ENCODE results near the gene TPCN2. TPM values are rescaled to one million over a fixed set of nuclear protein-coding genes. Genes with fewer than 3 reads are reported as not detected.

TPCN2 gene
- total RNA-seq, 1 donor from 2014 or later: 19.1 TPM

DNA sequence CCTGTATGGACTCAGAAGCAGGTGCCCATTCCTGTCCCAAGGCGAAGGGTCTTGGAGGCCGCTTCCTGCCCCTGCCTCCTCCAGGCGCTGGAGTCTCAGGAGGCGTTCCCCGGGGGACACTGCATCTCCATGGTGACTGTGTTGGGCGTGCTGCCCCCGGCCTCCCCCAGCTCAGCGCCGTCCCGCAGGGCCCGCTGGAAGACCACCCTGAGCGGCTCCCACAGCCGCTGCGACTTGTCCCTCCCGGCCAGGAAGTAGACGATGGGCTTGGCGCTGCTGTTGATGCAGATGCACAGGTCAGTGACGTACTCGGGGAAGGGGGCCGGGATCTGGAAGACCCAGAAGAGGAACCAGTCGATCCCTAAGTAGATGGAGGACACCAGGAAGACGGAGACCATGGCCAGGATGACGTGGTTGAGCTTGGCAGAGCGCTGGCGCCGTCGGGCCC, 43.5 kb upstream of the TPCN2 start:
- no peaks in the 10 kb centered on the region for H3K4me1 Mint-ChIP-seq (ENCODE audit: low read depth)
- intact Hi-C loops (cut with micrococcal nuclease): no loop called here
- peaks cover 4% of the 10 kb centered on the region for H3K27me3 Mint-ChIP-seq (ENCODE audit: low read depth)
- no peak overlapping the region for H3K4me3 Mint-ChIP-seq (ENCODE audit: low read depth)
- no peaks in the 10 kb centered on the region for H3K36me3 Mint-ChIP-seq (ENCODE audit: low read depth)
- no peak overlapping the region for H3K27ac Mint-ChIP-seq
- no peaks in the 10 kb centered on the region for H3K9me3 Mint-ChIP-seq
- no peak for DNase-seq (ENCODE audit: low spot score)

DNA sequence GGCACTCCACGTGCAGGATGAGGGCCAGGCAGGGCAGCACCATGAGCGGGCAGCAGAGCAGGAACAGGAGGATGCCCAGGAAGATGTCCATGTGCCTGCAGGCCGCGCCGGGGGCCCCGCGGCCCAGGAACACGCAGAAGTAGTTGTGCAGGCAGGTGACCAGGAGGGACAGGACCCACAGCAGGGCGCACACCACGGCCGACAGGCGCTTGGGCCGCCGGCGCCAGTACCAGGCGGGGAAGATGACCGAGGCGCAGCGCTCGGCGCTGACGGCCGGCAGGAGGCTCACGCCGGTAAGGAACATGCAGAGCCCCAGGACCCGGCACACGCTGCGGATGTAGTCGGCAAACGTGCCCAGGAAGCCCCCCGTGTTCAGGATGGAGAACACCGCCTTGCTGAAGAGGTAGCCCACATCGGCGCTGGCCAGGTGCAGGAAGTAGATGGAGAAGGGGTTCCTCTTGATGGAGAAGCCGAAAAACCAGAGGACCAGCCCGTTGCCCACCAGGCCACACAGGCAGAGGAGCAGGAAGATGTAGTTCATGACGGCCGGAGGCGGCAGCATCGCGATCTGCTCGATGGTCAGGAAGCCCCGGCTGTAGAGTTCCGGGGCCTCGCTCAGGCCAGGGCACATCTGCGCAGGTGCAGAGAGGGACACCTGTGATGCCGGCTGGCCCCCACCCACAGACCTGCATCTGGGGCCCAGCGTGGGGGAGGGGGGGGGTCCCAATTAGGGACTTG, 42.9 kb upstream of the TPCN2 start:
- H3K4me1 Mint-ChIP-seq (ENCODE audit: low read depth): no peaks in the 10 kb centered on the region
- peaks cover 4% of the 10 kb centered on the region for H3K27me3 Mint-ChIP-seq (ENCODE audit: low read depth)
- no peak overlapping the region for H3K4me3 Mint-ChIP-seq (ENCODE audit: low read depth)
- intact Hi-C loops (cut with micrococcal nuclease): no loop called here
- H3K27ac Mint-ChIP-seq: no peak overlapping the region
- no peaks in the 10 kb centered on the region for H3K36me3 Mint-ChIP-seq (ENCODE audit: low read depth)
- H3K9me3 Mint-ChIP-seq: no peaks in the 10 kb centered on the region
- DNase-seq (ENCODE audit: low spot score): no peak

DNA sequence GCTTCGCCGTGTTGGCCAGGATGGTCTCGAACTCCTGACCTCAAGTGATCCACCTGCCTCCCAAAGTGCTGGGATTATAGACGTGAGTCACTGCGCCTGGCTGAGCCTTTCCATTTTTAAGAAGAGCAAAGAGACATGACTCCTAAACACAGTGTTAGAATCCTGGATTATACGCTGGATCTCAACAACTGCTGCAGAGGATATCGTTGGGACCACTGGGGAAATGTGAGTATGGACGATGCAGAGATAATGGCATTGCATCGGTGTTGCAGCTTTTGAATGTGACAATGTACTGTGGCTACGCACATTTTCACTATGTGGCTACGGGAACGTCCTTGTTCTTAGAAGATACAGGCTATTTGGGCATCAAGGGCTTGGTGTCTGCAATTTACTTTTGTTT, 41.9 kb upstream of the TPCN2 start:
- Mint-ChIP-seq H3K4me3 (ENCODE audit: low read depth) (no peak overlapping the region), H3K36me3 (ENCODE audit: low read depth) (no peaks in the 10 kb centered on the region), H3K4me1 (ENCODE audit: low read depth) (no peaks in the 10 kb centered on the region), H3K27me3 (ENCODE audit: low read depth) (peaks cover 9% of the 10 kb centered on the region), H3K9me3 (no peaks in the 10 kb centered on the region), H3K27ac (no peak overlapping the region)
- intact Hi-C loops (cut with micrococcal nuclease): no loop called here
- no peak for DNase-seq (ENCODE audit: low spot score)

DNA sequence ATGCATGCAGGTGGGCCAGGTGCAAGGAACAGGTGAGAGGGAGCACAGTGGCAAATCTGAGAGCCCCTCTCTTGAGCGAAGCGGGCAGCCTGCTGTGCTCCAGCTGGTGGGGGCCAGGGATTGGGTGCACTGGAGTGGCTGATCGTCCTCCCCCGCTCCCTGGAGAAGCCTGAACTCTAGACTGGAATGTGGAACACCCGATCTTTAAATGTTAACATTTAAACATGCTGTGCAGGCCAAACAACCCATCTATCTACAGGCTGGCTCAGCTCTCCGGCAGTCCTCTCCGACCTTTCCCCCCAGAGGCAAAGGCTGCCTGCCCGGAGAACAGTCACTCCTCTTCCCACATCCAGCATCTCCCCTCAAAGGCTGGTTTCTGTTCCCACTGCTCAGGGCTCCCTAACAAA, 40.8 kb upstream of the TPCN2 start:
- H3K27ac Mint-ChIP-seq: no peak overlapping the region
- no peak for DNase-seq (ENCODE audit: low spot score)
- peaks cover 17% of the 10 kb centered on the region for H3K27me3 Mint-ChIP-seq (ENCODE audit: low read depth)
- intact Hi-C loops (cut with micrococcal nuclease): no loop called here
- no peaks in the 10 kb centered on the region for H3K36me3 Mint-ChIP-seq (ENCODE audit: low read depth)
- no peaks in the 10 kb centered on the region for H3K4me1 Mint-ChIP-seq (ENCODE audit: low read depth)
- H3K4me3 Mint-ChIP-seq (ENCODE audit: low read depth): no peak overlapping the region
- no peaks in the 10 kb centered on the region for H3K9me3 Mint-ChIP-seq

DNA sequence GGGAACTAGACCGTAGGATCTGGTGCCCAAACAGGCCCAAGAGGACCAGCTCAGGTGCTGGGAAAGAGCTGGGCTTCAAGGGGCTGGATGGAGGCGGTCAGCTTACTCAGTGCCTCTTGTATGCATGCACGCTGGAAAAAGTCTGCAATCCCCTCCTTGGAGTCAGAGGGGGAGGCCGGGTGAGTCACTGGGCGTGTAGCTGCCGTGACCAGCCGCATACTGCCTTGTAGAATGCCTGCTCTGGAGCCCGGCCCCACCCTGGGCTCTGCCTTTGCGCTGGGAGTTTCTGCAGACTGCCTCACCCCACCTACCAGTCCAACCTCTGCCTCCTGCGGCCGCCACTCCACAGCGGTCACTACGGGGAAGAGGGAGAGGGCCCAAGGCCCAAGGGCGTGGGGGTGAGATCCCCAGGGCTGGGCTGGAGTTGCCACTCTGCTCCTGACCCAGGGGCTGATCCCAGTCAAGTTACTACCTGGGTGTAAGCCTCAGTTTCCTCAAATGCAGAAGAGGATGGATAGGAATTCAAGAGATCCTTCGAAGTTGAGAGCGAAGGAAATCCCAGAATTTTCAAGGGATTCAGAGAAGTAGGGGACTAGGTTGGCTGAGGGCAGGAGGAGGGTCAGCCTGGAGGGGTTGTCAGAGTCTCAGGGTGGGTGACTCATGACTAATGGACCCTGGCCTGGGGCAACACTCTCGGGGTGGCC, 39.8 kb upstream of the TPCN2 start:
- Mint-ChIP-seq H3K36me3 (ENCODE audit: low read depth) (no peaks in the 10 kb centered on the region), H3K4me3 (ENCODE audit: low read depth) (no peak overlapping the region), H3K4me1 (ENCODE audit: low read depth) (no peaks in the 10 kb centered on the region), H3K27ac (no peak overlapping the region), H3K27me3 (ENCODE audit: low read depth) (peaks cover 17% of the 10 kb centered on the region), H3K9me3 (no peaks in the 10 kb centered on the region)
- DNase-seq (ENCODE audit: low spot score): no peak
- intact Hi-C loops (cut with micrococcal nuclease): no loop called here

DNA sequence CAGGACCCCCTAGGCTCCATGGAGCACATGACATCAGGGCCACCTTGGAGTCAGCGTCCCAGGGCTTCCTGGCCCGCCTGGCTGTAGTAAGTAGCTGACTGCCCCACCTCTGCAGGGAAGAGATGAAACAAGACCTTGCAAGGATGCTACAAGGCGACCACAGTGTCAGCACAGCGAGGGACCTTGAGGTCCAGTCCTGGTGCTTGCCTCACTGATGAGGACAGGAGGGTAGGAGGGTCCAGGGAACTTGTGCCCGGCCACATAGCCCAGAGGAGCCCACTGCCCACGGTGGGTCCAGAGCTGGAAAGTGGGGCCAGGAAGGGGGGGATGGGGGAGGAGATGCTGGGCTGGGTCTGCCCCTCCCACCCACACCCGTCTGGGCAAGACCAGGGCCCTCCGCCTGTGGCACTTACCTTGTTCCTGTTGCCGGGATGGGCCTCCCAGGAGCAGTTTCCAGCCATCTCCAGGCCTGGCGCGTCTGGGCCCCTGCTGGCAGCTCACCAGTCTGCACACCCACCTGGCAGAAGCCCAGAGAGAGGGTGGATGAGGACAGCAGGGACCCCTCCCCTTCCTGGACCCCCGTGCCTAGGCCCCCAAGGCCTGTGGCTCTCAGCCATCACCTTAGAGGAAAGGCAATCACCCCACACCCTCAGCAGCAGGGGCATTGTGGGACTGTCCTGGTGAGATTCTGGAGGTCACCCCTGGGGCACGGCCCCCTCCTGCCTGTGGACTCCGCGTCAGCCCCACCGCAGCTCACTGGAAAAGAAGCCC, 39.1 kb upstream of the TPCN2 start:
- H3K36me3 Mint-ChIP-seq (ENCODE audit: low read depth): no peaks in the 10 kb centered on the region
- H3K27ac Mint-ChIP-seq: no peak overlapping the region
- H3K4me1 Mint-ChIP-seq (ENCODE audit: low read depth): no peaks in the 10 kb centered on the region
- DNase-seq (ENCODE audit: low spot score): no peak
- H3K4me3 Mint-ChIP-seq (ENCODE audit: low read depth): no peak overlapping the region
- intact Hi-C loops (cut with micrococcal nuclease): no loop called here
- peaks cover 24% of the 10 kb centered on the region for H3K27me3 Mint-ChIP-seq (ENCODE audit: low read depth)
- H3K9me3 Mint-ChIP-seq: no peaks in the 10 kb centered on the region

DNA sequence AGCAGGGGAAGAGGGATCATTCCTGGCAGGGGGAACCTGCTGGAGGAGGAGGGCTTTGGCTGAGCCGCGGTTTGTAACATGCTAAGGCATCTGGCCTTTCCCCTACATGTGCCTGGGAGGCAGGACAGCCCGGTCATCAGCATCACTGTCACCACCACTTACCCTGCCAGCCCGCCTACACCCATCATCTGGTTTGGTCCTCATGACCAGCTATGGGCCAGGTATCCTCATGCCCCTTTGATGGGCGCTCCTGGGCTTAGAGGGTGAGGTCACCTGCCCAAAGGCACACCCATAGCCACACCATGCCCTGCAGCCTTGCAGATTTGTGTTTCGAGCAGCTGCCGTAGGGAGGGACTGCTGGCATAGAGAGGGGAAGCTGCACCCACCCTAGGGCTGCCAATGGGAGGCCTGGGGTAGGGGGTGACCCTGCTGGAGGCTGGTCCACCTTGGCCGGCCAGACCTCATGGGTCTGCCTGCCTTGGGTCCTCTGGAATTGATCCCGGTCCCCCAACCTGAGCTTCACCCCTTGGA, 38.3 kb upstream of the TPCN2 start:
- H3K9me3 Mint-ChIP-seq: no peaks in the 10 kb centered on the region
- H3K36me3 Mint-ChIP-seq (ENCODE audit: low read depth): no peaks in the 10 kb centered on the region
- no peaks in the 10 kb centered on the region for H3K4me1 Mint-ChIP-seq (ENCODE audit: low read depth)
- no peak for DNase-seq (ENCODE audit: low spot score)
- peaks cover 27% of the 10 kb centered on the region for H3K27me3 Mint-ChIP-seq (ENCODE audit: low read depth)
- H3K27ac Mint-ChIP-seq: no peak overlapping the region
- no peak overlapping the region for H3K4me3 Mint-ChIP-seq (ENCODE audit: low read depth)
- intact Hi-C loops (cut with micrococcal nuclease): no loop called here

DNA sequence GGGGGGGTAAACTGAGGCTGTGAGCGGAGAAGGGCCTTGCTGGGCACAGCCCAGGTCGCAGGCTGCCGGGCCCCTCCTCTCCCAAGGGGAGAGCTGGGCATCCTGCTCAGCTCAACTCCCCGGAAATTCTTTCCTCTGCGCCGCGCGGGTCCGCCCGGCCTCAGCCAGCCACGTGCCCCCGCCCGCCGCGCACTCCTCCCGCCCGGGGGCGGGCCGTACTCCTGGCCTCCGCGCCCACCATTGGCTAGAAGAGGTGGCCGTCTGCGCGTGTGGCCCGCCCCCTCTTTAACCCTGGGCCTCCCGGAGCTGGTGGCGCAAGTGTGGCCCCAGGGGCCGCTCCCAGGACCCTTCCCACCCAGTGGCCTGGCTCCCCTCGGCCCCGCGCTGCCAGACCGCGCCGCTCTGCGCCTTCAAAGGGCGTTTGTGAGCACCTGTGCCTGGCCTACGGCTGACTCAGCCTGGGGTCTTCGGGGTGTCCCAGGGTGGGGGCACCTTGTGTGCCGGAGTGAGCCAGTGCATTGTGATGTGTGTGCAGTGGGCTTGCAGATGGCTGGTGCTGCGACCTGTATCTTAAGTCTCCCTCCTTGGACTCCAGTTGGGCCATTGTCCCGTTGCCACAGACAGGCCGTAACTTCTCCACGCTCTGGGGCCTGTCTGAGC, 37.6 kb upstream of the TPCN2 start:
- intact Hi-C loops (cut with micrococcal nuclease): no loop called here
- Mint-ChIP-seq H3K27ac (no peak overlapping the region), H3K9me3 (no peaks in the 10 kb centered on the region), H3K36me3 (ENCODE audit: low read depth) (no peaks in the 10 kb centered on the region), H3K4me3 (ENCODE audit: low read depth) (no peak overlapping the region), H3K4me1 (ENCODE audit: low read depth) (no peaks in the 10 kb centered on the region), H3K27me3 (ENCODE audit: low read depth) (peaks cover 27% of the 10 kb centered on the region)
- DNase-seq (ENCODE audit: low spot score): peak; percentile 39

DNA sequence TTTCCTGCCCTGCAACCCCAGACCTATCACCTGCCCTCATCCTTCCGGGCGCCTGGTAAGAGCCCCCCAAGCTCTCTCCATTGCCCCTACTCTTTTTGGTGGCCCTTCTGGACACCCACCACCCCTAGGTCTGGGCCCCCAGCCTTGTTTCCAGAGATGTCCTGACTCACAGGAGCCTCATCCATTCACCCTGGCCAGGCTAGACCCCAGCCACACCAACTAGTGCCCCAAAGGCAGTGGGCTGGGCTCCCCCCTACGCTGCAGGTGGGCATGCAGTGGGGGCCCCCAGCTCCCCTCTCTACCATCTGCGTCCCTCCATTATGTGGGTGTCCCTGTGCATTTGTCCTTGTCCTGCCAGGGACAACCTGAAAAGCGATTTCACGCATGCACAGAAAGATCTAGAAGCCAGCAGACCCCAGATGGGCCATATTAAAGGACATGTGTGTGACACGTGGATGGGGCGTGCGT, 37.1 kb upstream of the TPCN2 start:
- no peaks in the 10 kb centered on the region for H3K4me1 Mint-ChIP-seq (ENCODE audit: low read depth)
- no peak overlapping the region for H3K4me3 Mint-ChIP-seq (ENCODE audit: low read depth)
- no peaks in the 10 kb centered on the region for H3K9me3 Mint-ChIP-seq
- no peak overlapping the region for H3K27ac Mint-ChIP-seq
- no peaks in the 10 kb centered on the region for H3K36me3 Mint-ChIP-seq (ENCODE audit: low read depth)
- H3K27me3 Mint-ChIP-seq (ENCODE audit: low read depth): peaks cover 27% of the 10 kb centered on the region
- DNase-seq (ENCODE audit: low spot score): no peak
- intact Hi-C loops (cut with micrococcal nuclease): no loop called here

DNA sequence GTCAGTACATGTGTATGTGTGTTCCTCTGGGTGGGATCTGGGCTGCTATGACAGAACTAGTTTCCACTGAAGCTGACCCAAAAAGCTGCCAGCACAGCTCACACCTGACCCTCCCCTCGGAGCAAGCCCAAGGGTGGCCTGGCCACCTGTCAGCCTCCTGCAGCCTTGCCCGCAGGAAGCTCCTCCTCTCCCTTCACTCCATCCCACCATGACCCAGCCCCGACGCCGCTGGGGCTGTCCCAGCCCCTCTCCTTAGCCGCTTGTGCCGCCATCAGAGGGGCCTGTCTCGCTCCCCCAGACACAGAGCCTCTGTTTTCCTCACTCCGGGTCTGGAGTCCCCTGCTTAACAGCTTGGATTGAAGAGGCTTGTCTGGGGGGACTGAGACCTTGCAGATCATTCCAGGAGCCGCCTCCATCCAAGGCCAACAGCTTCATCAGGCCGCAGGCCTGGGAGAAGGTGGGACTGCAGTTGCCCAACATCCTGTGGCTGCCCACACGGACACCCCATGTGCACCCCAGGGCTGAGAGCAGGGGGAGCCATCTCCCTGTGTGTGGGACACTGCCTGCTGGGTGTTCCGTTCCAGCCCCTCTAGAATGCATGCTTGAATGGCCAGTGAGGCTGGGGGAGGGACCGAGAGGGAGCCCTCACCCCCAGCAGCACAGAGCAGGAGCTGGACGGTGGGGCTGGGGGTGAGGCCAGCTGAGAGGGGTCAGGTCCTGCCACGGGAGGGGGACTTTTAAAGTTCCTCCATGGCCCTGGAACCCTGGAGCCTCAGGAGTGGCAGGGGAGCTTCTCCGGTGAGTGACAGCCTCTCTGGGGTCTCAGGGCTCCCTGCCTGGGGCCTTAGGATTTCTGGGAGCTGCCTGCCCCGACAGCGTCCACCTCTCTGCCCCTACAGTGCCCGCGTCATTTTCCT, 36.4 kb upstream of the TPCN2 start:
- intact Hi-C loops (cut with micrococcal nuclease): no loop called here
- no peak overlapping the region for H3K27ac Mint-ChIP-seq
- H3K9me3 Mint-ChIP-seq: no peaks in the 10 kb centered on the region
- no peaks in the 10 kb centered on the region for H3K4me1 Mint-ChIP-seq (ENCODE audit: low read depth)
- peaks cover 26% of the 10 kb centered on the region for H3K27me3 Mint-ChIP-seq (ENCODE audit: low read depth)
- H3K36me3 Mint-ChIP-seq (ENCODE audit: low read depth): no peaks in the 10 kb centered on the region
- no peak overlapping the region for H3K4me3 Mint-ChIP-seq (ENCODE audit: low read depth)
- no peak for DNase-seq (ENCODE audit: low spot score)

DNA sequence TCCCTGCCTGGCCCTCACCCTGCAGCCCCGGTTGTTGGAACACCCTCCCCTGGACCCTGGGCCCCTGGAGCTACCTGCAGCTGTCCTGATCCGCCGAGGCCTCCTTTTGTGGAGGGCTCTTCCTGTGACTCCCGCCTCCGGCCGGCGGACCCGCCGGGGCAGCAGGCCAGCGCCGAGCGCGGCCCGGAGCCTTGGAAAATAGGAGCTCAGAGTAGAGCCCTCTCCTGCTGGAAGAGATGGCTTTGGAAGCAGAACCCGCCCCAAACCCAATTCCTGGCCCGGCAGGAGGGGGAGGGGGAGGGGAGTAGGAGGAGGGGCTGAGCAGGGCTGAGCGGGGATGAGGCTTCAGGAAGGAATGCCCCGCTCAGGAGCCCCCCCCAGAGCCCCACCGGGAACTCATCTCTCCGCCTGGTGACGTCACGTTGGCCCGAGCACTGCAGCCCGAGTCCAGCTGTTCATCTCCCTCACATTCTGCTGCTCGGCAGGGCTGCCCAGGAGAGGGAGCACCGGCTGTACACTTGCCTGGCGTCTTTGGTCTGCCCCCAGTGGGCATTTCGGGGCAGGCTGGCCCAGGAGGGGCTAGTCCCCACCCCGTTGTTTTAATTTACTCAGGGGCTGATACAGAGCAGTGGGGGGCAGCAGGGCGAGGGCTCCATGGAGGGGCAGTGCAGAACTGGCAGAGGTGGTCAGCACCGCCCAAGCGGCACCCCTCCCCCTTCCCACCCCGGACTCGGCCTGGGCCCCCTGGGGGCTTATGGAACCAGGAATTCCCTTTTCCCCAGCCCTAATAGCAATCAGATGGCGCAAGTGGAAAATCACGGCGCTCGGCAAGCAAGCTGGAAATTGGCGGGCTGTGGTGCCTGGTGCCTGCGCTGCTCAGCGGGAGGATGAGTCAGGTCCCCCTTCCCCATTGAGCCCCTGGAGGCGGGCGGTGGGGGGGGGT, 35.5 kb upstream of the TPCN2 start, which contains the start of gene MRGPRF:
Gene MRGPRF (minus strand): TSS at position 238 of the 943 bp plus-strand sequence. CDS start 3,345 bp downstream, outside the sequence.
- no peaks in the 10 kb centered on the region for H3K36me3 Mint-ChIP-seq (ENCODE audit: low read depth)
- no peak within 1 kb of the TSS for H3K27ac Mint-ChIP-seq
- H3K4me1 Mint-ChIP-seq (ENCODE audit: low read depth): no peaks in the 10 kb centered on the region
- H3K4me3 Mint-ChIP-seq (ENCODE audit: low read depth): no peak within 1 kb of the TSS
- no peak for DNase-seq (ENCODE audit: low spot score)
- H3K27me3 Mint-ChIP-seq (ENCODE audit: low read depth): peaks cover 25% of the 10 kb centered on the region
- H3K9me3 Mint-ChIP-seq: no peaks in the 10 kb centered on the region
- intact Hi-C loops (cut with micrococcal nuclease): no loop called here

Measured in activated T-helper 2 cell treated with anti-CD3 and anti-CD28 coated beads, Interferon-gamma antibody, Interleukin-2, Interleukin-4, amounts not matched to agents 10 μg/mL and 5 μg/mL and 100 μg/mL, durations not matched to agents 14 hours and 24 hours and 36 hours (primary cell).